Fibroblast of gingiva (primary cell): Measurements from ENCODE around the gene TPMT.
A peak's percentile ranks its signal among the peaks of the same experiment; 100 is the strongest.
"Not testable (repeated sequence)": the region's sequence is repeated elsewhere in the genome, so short reads cannot be mapped to it uniquely, and the experiment has no call there.

ENCODE experiments used
- DNase-seq: peaks from one replicate; pipeline ENCODE4 v3.0.0-alpha.2; 2011; ENCODE audit warnings: low read depth

Gene TPMT

GRCh38 chr6:18155864-18156421 lies 1.1 kb upstream of the TPMT start:
- DNase-seq: no peak

DNA sequence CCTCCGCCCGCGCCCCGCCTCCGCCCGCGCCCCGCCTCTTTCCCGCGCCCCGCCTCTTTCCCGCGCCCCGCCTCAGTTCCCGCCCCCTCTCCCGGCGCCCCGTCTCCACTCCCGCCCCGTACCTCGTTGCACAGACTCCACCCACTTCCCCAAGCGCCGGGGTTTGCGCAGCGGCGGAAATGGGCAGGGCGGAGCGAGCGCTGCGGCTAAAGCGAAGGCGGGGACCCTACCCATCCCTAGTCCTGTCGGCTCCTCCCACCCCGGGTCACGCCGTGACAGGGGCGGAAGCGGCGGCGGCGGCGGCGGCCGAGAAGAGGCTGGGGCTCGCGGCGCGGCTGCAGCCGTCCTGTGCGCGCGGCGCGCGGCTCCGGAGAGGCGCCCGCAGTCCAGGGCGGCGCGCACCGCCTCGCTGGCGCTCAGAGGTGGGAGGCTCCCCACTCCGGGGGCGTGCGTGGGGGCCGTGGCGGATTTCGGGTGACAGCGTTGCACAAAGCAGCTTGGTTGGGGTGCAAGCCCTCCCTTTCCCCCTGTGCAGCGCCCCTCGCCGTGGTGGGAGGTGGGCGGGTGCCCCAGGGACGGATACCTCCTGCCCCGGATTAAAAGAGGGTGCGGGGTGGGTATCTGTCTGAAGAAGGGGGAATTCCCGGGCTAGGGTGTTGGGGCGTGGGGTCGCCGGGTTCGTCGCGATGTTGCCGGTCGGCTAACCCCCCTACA lies 430 bp upstream of the TPMT start, which contains the start of gene KDM1B:
Gene KDM1B, plus strand, starts transcription at position 273 of the 714 bp plus-strand sequence. CDS start 4,474 bp downstream, outside the sequence.
- DNase-seq: peak; percentile 99

- DNase-seq: no peak
Measured at GRCh38 chr6:18153311-18153703, 1.6 kb downstream of the TPMT start.

- DNase-seq: no peak
Measured at GRCh38 chr6:18151801-18152200, 3.1 kb downstream of the TPMT start.

DNA sequence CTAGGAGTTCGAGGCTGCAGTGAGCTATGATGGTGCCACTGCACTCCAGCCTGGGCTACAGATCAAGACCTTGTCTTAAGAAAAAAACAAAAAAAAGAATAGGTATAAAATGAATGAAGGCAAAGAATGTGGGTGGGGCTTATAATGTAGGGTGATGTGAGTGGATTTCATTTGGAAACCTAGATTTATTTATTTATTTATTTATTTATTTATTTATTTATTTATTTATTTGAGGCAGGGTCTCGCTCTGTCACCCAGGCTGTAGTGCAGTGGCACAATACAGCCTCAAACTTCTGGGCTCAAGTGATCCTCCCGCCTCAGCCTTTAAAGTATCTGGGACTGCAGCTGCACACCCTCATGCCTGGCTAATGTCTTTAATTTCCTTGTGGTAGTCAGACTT lies 3.5 kb downstream of the TPMT start:
- DNase-seq: not testable (repeated sequence)

DNA sequence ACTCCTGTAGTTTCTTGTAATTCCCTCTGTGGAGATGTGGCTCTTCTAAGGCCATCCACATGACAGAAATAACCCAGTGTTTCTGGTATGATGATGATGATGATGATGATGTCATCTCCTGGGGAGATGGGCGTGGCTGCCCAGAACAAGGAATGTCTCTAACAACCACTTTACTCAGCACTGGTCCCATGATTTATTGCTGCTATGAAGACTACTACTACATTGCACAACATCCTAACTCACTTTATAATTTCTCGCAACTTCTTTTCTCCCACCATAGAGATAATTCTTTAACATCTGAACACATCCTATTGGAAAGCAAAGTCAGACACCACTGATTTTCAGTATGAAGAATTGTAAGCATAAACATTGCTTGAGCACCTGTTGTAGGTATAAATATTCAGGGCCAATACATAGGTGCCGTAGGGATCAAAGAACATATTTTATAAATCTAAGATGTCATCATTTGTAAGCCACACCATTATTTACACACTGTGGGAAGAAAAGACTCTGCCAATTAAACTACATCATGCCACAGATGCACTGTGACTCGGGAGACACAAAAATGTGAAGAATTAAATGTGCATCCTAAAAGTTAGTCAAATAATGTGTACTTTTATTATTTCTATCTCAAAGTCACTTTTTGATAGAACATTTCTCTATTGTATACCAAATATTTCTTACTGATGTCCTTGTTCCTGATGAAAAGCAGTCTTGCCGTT lies 6.4 kb downstream of the TPMT start:
- peak; percentile 43 for DNase-seq

DNA sequence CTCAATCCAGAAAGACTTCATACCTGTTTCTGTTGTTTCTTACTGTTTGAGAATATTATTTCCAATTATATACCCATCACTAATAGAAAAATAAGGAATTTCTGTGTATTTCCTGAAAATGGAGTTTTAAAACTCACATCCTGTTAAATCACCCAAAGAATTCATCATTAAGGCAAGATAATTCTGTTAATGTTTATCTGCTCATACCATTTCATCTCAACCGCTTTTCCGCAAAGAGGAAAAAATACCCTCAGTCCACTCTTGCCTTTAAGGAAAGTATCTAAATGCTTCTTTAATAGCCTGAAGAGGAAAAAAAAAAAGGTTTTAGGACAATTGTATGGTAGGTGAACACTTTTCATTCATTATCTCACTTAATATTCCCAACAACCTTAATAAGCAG lies 7.3 kb downstream of the TPMT start:
- DNase-seq: no peak

DNA sequence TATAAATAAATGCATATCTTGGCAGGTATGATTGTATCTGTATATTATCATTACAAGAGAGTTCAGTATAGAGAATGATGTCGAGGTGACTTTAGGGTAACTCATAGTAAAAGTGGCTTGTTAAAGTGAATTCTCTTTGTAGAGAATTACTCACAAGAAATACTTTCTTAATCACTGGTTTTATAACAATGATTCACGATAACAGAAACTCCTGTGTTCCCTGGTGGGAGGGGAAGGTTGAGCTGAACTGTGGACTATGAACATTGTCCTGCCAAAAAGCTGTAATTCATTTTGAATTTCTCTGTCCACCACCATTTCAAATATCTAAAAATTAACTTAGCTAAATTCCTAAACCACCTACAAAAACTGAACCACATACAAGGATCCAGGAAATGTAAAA lies 7.7 kb downstream of the TPMT start:
- no peak for DNase-seq

GRCh38 chr6:18142591-18142861 lies 12.4 kb downstream of the TPMT start:
- no peak for DNase-seq

DNA sequence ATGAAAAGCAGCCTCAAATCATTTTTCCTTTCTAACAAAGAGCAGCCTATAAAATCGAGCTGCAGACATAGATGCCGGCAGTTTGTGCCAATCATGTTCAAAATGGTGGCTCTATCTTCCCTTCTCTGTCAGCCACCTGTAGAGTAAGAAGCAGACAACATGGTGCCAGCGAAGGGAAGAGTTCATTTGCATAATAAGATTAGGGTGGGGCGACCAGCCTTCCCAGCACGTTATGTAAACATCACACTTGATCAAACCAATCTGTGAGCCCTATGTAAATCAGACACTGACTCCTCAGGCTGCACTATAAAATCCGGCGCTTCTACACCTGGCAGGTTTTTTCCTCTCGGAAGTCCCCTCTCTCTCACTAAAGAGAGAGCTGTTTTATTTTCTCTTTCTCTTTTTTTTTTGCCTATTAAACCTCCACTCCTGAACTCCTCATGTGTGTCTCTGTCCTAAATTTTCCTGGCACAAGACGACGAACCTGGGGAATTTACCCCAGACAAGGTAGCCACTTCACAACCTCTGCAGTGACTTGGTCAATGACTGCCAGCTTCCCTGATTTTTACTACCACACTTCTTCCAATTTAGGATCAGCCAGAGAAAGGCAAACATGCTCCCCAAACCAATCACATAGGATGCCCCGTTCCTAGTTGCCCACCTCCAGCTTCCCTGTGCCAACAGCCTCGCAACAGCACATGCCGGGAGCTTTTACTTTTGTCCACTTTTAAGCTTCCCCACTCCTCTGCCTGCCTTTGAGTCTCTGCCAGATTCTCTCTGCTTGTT lies 12.9 kb downstream of the TPMT start:
- DNase-seq: no peak

DNA sequence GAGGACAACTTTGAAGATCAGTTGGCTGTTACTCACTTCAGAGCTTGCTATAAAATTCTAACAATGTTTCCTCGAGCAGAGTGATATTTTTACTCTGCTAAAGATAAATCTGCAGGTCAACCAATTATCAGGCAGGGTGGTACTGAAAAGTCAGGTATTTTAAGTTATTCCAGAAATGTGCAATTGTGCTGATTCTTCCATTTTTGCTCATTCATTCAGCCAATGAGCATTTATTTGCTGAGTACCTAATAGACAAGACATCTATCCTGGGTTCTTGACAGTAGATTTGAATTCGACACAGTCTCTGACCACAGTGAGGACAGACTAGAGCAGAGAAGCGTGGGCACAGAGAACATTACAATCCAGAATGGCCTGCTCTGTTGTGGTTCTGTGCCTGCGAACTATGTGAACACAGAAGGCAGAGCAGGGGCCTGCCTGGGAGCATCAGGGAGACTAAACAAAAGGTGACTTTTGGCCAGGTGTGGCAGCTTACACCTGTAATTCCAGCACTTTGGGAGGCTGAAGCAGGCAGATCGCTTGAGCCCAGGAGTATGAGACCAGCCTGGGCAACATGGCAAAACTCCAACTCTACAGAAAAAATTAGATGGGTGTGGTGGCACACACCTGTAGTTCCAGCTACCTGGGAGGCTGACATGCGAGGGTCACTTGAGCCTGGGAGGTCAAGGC lies 14.8 kb downstream of the TPMT start:
- DNase-seq: no peak

DNA sequence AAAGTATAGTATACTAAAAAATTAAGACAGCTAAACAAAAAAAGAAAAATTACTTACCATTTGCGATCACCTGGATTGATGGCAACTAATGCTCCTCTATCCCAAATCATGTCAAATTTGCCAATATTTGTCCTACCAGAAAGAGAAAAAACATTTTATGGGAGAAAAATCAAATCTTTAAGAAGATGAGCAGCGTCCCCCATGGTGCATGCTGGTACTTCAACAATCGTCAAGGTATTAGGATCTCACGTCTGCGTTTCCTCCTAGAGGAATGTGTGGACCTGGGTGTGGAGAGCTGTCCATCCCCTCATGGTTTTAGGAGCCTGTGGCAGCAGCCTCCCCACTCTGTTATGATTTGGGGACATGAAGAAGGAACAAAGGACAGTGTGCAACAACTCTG lies 16.0 kb downstream of the TPMT start:
- no peak for DNase-seq

DNA sequence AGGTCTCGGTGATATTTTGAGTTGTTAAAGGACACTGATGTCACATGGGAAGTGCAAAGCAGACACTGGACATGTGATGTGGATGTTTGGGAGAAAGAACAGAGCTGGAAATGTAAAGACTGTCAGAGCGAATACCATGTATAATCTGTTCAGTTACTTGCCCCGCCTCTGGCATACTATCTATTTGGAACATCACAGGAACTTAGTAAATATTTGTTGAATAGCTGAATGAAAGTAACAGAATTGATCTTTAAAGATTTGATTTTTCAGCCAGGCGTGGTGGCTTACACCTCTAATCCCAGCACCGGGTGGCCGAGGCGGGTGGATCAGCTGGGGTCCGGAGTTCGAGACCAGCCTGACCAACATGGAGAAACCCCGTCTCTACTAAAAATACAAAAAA lies 18.6 kb downstream of the TPMT start:
- DNase-seq: no peak

DNA sequence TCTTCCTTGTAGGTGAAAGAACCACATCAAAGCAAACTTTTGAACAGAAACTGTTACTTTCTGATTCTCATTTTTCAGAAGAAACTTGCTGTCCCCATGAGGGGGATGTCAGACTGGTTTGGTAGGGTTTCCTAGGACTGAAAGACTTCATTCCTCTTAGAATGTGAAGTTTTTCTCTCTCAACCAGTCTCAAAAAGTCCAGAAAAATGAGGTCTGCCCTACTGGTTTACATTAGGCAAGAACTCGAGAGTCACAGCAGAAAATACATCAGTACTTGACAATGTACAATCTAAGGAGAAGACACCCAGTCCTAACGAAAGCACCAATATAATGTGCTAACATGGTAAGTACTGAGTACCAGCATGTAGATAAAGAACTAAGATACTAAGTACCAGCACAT lies 19.7 kb downstream of the TPMT start:
- DNase-seq: no peak

GRCh38 chr6:18132346-18132745 lies 22.5 kb downstream of the TPMT start:
- no peak for DNase-seq

GRCh38 chr6:18126121-18126520 lies 28.8 kb downstream of the TPMT start:
- DNase-seq: peak; percentile 62

DNA sequence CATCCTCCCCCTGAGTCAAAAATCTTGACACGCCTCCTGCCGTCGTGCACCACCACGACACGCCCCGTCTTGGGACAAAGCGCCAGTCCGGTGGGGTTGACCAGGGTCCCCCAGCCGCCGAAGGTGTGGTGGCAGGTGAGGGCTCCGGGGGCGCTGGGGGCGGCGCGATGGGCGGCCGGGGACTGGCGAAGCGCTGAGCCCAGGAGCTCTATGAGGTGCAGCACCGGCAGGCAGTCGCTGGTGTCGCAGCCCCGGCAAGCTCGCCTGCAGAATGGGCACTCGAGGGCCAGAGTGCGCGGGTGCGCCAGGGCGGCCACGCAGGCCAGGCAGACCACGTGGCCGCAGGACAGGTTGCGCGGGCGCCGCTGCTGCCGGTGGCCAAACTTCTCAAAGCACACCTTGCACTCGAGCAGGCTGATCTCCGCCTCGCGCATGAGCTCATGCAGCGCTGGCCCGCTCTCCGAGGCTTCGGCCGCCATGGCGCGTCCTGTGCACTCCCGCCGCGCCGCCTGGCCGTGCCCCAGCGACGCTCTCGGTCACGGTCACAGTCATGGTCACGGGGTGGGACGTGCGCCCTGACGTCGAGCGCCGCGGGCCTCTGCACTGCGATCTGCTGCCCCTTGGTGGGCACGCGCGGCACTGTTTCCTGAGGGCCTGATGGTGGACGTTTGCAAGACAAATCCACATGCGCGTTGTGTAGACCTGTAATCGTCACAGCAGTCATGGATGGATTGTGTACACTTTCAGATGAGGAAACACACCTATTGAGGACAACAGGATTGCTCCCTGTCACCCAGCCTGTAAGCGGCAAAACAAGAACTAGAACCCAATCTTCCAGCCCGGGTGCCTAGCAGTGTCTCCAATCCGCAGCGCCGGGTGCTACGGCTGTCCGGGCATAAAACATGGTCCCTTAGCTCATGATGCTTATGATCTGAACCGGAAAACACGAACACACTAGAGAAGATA lies 32.5 kb downstream of the TPMT start, which contains the start of gene NHLRC1:
Gene NHLRC1, minus strand, starts transcription at position 550 of the 966 bp plus-strand sequence. Its CDS starts 71 bp downstream, at position 479.
- peak; percentile 88 for DNase-seq

- DNase-seq: no peak
Measured at GRCh38 chr6:18121580-18122127, 33.2 kb downstream of the TPMT start.

GRCh38 chr6:18119236-18119635 lies 35.6 kb downstream of the TPMT start:
- no peak for DNase-seq

DNA sequence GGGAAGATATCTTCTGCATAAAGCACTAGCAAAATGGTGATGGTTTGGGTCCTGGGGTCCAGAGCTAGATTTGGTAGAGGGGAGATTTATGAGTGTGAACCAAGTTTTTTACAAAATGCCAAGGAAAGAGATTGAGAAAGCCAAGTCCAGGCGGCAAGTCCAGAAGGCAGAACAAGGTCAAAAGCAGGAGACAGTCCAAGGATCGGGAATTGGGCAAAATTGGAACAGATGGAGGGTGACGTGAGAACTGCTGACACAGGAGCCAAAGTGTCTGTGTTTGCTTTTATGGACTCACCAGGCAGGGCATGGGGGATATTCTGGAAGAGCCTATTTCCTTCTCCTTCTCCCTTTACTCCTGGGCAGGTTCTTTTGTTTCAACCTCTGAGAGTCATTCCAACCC lies 36.5 kb downstream of the TPMT start:
- DNase-seq: peak; percentile 37

DNA sequence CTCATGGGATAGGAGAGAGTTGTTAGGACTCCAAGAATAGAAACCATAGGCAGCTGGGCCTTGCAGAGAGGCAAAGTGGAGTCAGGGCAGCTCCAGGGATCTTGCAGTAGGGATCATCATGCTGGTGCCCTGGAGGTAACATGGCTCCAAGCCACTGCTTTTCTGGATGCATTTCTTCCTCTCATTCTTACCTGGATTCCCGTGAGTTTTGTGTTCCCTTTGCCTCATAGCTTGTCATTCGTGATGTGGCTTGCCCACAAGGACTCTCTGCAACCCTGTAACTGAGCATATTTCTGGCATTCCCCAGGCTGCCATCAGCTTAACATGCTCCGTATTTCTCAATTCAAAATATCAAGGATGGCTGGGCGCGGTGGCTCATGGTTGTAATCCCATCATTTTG lies 37.7 kb downstream of the TPMT start:
- no peak for DNase-seq
